ENCODE data around the gene USP43.

DNA sequence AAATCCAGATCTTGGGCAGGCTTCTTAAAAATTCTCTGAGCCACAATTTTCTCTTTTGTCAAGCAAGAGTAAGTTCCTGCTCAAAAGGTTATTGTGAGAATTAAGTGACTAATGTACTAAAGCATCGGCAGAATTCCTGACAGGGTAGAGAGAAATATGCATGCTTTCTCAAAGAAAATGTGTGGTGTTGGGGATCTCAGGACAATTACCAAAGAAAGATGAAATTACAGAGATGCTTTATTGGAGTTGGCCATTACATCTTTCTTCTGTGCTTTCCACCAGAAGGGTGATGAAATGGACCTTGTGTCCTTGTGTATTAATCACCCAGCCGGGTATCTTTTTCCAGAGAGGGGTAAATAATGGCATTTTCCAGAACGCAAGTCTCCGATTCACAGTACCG lies 1.7 kb upstream of the USP43 start:
- TF ChIP-seq, protein P1, sequence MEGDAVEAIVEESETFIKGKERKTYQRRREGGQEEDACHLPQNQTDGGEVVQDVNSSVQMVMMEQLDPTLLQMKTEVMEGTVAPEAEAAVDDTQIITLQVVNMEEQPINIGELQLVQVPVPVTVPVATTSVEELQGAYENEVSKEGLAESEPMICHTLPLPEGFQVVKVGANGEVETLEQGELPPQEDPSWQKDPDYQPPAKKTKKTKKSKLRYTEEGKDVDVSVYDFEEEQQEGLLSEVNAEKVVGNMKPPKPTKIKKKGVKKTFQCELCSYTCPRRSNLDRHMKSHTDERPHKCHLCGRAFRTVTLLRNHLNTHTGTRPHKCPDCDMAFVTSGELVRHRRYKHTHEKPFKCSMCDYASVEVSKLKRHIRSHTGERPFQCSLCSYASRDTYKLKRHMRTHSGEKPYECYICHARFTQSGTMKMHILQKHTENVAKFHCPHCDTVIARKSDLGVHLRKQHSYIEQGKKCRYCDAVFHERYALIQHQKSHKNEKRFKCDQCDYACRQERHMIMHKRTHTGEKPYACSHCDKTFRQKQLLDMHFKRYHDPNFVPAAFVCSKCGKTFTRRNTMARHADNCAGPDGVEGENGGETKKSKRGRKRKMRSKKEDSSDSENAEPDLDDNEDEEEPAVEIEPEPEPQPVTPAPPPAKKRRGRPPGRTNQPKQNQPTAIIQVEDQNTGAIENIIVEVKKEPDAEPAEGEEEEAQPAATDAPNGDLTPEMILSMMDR (IDR thresholded peaks at IDR 0.05; ENCODE audit: insufficient read depth, low read depth, low read length), result no peak
- no peak for TF ChIP-seq EZH2 (IDR thresholded peaks at IDR 0.05; ENCODE audit: insufficient read depth, low read length)

Measured in astrocyte (in vitro differentiated cells and primary cell).